ENCODE data around the gene TET2.

TET2 gene

DNA sequence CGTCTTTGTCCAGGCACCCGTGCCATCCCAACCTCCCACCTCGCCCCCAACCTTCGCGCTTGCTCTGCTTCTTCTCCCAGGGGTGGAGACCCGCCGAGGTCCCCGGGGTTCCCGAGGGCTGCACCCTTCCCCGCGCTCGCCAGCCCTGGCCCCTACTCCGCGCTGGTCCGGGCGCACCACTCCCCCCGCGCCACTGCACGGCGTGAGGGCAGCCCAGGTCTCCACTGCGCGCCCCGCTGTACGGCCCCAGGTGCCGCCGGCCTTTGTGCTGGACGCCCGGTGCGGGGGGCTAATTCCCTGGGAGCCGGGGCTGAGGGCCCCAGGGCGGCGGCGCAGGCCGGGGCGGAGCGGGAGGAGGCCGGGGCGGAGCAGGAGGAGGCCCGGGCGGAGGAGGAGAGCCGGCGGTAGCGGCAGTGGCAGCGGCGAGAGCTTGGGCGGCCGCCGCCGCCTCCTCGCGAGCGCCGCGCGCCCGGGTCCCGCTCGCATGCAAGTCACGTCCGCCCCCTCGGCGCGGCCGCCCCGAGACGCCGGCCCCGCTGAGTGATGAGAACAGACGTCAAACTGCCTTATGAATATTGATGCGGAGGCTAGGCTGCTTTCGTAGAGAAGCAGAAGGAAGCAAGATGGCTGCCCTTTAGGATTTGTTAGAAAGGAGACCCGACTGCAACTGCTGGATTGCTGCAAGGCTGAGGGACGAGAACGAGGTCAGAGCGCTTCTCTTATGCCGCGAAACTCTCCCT is at the start of gene TET2:
Gene TET2, plus strand, starts transcription at position 601 of the 740 bp plus-strand sequence. CDS start 87,067 bp downstream, outside the sequence.
- DNase-seq, result peak; percentile 86

DNA sequence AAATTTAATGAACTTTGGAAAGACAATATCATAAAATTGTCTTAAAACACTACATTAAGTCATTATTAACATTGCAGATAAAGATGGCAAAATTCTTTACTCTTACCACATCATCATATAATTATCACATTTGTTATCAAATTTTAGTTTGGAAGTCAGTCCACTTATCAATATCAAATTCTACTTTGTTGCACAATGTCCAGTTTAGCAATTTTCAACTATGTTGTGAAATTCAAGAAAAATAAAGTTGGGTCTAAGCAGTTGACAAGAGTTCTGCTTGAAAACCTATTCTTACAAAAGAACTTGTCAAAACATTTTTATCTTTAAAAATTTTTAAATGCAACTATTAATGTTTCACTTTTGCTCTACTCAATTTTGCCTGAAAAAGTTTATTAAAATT is 44.7 kb upstream of the TET2 start:
- DNase-seq, result no peak

DNA sequence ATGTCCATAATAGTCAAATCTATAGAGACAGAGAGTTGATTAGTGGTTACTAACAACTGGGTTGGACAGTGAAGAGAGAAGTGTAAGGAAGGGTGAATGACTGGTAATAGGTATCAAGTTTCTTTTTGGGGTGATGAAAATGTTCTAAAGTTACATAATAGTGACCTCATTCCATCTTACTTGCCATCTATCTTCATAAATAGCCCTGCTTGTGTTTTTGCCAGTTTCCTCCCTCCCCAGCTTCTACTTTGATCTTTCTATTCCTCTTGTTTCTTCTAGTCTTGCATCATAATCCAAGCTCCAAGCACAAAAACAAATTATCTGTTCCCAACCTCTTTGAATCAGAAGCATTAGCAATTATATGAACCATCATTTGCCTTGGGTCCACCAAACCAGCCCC is 40.2 kb upstream of the TET2 start:
- DNase-seq, result no peak

DNA sequence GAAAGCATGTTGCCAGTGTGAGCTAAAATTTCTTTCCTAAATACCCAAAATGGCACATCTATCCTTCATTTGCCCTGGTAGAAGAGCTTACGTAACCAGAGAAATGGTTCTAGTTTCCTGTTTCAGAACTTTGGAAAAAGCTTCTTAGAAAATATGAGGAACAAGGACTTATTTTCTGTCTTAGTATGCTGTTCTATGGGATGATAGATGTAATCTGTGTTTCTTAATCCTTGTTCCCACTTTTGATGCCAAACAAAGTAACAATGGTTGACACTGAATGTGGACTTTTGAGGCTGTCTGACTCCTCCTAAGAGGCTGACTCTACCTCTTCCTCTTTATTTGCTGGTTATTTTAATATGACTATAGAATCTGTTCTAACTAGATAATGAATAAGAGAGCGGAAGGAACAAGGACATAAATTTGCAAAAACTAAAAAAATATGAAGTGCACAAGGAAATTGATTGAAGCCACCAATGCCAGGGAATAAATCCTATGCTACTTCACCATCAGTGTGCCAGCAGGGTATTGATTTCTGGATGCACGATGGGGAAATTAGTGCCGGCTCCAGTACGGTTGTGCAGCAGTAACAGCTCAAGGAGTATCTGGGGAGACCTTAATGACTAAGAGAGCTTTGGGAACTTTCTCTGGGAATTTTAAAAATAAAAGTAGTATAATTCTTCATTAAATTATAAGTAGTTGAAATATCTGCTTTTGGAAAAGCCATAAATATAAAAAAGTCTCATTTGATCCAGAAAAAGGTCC is 39.4 kb upstream of the TET2 start:
- DNase-seq, result no peak

DNA sequence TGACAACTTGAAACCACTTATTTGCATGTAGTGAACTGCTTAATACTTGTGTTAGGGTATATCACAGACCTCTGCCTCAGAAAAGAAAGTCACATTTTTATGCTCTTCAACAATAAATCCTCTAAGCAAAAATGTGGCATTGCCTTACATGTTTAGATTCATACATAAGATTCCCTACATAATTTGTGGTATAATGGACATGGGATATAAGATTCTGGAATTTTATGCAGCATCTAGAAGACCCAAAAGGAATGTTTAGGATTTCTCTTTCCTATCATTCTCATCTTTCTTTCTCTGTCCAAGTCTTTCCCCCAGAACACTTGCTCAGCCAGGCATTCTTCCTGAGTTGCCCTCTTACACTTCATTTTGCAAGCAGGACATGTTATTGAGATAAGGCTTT is 37.7 kb upstream of the TET2 start:
- no peak for DNase-seq

DNA sequence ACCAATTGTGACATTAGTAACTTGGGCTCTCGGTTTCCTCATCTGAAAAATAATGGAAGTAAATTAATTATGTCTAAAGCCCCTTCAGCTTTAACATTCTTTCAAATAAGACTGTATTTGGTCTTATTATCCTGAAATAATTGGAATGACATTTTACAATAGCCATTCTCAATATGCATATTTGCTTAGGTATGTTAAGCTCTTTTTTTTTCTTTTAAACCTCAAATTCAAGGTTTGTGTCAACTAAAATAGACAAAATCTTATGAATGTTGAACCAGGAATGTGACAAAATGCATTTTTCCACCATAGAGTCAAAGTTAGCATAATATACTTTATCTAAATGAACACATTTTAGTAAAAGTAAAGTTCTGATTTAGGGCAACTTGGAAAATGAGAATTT is 34.4 kb upstream of the TET2 start:
- DNase-seq, result no peak

DNA sequence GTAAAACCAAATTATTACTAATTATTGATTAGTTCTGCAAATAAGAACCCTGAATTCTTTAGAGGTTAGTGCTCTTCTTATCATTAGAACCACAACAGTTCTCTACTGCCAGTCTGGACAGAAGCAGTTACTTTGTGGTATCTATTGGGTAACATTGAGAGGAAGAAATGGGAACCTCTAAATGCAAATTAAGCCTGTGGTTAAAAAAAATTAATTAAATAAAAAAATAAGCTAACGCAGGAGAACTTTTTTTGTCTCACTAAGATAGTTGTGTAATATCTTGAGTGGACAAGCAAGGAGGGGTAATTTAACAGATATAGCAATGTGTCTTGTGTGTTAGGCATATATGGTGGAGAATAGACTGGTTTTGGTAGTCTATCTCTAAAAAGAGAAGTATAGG is 32.9 kb upstream of the TET2 start:
- DNase-seq, result no peak

DNA sequence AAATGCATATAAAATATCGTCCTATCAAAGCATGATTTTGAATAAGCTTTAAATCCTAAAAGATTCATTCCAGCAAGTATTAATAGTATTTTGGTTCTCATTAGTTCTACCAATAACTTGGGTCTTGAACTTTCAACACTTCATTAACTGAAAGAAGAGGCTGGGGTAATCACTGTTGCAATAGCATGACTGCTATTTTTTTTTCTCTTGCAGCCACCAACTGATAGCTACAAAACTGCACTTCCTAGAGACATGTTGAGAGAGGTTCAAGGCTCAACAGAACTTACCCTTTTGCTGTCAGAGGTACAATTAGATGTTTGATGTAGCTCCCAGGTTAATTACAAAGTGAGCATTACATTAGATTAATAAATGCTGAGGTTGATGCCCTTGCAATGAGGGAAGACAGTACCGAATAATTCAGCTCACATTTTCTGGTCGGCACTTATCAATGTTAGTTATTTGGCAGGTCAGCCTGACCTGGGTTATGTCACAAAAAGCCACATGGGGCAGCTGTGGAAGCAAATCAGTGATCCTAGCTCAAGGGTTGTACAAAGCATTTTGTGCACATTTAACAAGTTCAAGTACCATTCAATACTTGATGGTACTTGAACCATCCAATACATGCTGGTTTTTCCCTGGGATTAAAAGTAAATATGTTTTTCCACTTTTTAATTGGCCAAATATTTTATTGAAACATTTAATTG is 29.9 kb upstream of the TET2 start:
- DNase-seq, result no peak

DNA sequence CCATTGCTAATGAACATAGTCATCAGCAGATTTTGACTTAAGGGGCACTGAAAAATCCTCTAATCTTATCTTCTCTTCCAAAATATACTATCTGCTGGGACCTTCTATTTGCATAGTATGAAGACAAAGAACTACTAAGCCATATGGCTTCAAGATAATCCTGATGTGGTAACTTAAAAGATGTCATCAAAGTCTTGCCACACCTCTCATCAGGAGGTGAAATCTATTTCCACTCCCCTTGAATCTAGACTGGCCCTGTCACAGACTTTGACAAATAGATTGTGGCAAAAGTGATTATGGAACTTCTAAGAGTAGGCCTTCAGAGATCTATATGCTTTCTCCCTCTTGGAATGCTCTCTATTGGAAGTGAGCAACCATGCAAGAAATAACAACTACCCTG is 27.3 kb upstream of the TET2 start:
- no peak for DNase-seq

DNA sequence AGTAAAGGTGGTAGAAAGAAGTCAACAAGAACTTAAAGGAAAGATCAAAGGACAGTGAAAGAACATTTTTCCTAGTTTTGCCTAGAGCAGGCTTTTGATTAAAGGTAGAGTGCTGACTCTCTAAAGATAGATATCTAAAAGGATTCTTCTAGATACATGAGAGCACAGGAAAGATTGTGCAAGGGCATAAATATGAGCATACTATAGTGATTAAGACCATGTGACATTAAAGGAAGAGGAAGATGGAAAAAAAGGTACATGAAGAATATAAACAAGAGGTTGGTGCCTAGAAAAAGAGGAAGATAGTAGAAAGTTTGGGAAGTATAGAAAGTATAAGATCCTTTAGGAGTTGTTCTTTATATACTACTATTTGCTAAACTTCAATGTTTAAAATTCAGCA is 26.1 kb upstream of the TET2 start:
- DNase-seq, result no peak

DNA sequence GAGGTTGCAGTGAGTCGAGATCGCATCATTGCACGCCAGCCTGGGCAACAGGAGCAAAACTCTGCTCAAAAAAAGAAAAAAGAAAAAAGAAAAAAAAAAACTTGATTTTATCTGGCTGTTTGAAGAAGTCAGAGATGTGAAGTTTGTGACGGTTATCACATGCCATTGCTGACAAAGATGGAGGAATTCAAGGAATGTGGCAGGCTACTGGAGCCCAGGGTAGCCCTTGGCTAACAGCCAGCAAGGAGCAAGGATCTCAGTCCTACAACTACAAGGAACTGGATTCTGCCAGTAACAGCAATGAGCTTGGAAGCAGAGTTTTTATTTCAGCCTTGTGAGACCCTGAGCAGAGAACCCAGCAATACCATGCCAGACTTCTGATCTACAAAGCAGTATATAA is 24.3 kb upstream of the TET2 start:
- no peak for DNase-seq

DNA sequence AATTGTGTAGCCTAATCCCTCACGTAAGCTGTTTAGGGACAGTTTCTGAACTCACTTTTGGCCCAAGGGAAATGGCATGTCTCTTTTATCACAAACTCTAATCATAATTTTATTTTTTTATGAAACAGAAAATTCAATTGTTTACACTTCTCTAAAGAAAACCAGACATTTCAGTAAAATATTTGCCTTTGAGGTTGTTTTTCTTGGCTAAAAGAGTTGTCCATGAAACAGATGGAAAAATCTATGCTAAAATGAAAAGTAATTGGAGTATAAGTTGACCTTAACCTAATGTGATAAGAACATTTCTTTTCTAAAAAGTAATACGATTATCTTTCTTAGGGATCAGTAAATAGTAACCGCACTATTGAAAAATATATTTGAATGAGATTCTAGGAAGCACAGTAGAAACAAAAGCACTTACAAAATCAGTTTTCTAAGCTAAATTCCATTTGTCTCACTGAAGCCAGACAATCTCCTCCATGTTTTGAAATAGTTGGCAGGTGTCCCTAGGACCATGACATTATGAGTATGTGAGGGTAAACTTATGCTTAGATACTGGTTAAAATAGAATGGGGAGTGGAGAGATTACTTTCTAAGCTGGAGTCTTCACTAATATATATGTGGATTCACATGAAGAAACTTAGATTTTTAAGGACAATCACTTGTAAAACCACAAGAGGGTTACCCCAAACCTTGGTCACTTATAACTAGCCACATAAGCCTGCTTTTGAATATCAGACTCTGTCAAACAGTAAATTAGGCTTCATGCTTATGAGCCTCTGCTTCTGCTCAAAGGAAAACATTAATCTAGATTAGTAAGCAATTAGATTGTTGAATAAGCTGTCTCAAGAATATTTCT is 20.1 kb upstream of the TET2 start:
- DNase-seq, result no peak

DNA sequence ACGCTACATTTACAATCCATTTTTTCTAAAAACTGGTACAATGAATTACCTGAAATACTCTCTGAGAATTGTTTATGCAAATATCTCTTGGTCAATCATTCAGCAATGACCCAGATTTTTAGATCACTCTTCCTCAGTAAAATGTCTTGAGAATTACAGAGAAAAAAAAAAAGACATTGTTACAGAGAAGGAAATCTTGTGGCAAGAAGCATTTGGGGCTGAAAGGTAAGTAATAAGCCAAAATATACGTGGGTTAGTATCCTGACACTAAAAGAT is 19.6 kb upstream of the TET2 start:
- DNase-seq, result no peak

DNA sequence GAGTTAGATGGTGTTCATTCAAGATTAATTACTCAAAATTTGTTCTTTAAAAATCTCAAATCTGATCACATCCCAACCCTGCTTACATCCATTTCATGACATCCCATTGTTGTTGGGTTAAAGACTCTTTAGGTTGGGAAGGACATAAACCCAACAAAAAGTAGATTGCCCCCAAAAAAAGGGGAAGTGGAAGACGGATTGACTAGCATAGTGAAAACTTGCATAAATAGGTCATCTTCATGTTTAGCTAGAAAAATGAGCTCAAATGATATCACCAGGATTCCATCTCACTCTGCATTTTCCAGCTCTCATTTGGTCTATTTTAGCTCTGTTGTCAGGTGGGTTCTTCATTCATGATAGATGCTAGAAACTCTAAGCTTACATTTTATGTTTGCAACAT is 18.5 kb upstream of the TET2 start:
- DNase-seq, result no peak

DNA sequence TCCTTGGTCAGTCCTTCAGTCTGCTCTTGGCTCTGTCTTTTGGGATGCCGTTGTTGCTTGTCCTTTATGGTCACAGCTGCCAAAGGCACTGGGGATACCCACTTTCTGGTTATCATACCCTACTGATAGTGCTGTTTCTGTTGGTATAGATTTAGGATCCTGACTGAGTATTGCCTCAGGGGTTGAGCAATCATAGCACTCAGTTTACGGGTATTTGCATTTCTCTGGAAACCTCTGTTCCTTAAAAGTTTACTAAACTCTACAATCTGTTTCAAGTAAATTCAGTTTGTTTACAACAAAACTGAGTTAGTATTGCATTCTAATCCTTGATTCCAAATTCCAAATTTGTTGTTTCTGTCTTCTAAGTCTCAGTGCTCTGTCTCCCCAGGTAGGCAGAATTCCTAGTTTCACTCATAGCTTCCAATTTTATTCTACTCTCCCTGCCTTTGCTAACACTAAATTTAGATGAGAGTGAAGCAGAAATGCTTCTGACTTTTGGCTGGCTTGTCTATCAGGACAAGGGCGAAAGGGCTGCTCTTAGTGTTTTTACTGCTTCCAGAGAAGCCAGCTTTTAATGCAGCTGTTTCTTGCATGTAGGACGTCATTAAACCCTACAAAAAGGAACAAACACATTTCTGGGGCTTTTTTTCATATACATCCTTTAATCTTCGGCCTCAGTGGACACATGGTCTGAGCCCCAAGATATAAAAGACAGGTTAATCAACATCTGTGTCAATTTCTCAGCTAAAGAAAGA is 17.2 kb upstream of the TET2 start:
- no peak for DNase-seq

DNA sequence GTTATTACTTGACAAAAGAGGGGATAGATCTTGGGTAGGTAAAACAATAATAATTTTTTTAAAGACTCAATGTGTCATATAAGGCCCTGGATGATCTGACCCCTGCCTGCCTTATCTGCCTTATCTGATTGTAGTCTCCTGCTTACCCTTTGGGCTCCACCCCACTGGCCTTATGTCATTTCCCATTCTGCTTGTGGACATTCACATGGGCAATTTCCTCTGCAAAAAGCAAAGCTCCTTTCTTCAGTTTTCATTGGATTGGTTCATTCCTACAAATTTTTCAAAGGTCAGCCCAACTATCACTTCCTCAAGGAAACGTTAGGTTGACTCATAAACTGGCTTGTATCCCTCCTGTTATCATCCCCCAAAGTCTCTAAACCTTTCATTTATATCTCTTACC is 15.7 kb upstream of the TET2 start:
- DNase-seq, result no peak

DNA sequence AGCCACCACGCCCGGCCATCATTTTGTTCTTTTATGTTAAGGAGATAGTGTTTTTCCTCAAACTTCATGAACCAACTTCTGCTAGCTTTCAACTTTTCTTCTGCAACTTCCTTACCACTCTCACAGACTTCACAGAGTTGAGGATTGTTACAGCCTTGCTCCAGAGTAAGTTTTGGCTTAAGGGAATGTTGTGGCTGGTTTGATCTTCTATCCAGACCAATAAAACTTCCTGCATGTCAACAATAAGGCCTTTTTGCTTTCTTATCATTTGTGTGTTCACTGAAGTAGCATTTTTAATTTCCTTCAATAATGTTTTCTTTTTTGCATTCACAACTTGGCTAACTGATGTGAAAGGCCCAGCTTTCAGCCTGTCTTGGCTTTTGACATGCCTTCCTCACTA is 12.7 kb upstream of the TET2 start:
- DNase-seq, result no peak

DNA sequence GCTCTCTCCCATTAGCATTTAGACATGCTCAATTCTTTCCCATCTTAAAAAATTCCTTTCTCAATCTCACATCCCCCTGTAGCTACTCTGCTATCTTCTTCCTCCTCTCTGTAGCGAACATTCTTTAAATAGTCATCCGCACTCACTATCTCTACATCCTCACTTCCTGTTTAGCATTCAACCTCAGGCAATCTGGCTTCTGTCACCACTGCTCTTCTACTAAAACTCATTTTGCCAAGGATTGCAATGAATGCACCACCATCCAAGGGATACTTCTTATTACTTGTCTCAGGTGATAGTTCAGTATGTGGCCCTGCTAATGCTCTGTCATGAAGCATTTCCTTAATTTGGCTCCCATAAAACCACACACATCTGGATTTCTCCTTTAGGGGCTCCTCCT is 10.9 kb upstream of the TET2 start:
- no peak for DNase-seq

DNA sequence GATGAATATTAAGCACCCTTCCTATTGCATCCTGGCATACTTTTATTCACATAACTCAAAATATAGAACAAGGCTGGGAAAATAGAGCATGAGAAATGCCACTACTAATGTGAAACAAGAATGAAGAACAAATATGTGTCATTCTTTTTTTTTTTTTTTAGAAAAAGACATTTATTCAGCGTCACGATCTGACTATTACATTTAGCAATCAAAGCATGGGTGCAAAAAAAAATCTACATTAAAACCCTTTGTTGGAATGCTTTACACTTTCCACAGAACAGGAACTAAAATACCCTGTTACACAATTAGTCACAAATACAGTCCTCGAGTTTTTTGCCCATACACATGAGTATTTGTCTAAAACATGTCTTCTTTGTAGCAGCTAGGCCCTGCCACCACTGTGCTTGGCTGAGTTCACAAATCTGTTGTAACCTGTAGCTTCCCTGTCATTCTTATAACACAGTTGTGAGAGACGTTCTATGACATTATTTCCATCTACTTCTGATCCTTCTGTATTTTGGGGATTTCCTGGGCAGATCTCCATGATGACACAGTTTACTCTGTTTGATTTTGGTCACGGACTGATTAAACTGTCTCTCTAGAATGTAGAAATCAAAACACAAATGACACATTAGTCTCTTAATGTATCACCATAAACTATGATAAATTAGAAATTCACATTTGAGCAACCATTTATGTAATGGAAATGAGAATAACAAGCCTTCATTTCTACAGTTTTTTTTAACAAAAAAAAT is 9.4 kb upstream of the TET2 start:
- DNase-seq, result no peak

DNA sequence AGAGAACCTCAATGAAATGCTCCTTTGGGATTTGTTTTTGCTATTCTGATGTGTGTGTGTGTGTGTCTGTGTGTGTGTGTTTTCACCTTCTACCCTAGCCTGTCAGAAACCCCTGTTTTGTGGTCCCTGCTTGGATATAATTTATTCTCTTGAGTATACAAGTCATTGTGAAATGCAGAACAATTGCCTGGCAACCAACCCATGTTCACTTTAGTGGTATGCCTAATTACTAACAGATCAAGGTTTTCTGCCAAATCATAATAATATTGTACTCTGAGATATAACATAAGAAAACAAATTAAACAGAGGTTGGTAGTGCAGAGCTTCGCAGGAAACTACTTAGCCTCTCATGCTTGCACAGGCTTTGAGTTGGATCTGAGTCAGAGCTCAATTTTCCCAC is 7.0 kb upstream of the TET2 start:
- DNase-seq, result no peak

DNA sequence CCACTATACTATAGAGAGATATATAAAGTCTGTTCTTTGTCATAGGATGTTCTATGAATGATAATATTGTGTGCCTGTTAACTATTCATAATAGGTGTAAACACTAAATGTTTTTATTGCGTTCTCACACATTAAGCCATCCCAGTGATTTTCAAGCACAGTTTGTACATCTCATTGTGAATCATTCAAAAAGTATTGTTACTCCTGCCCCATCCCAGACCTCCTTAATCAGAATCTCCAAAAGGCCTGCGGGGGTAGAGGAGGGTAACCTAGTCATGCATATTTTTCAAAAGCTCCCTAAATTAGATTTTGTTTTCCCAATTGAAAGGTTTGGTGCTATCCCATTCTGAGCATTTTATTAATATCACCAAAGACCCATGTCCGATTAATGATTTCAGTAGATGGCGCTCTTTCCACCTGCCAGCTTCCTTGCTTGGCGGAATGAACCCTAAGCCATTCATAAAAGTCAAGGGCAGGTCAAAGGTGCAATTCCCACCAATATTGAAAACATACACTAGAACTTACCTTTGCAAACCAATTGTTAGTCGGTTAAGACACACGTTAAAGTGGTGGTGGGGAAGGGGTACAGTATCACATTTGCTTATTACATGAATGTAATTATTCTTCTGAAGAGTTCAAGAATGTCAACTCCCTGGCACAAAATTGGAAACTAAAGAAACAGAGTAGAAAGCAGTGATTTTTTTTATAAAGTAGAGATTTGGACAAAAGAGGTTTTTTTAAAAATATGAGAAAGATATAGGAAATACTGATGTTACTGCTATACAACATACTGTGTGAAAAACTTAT is 5.8 kb upstream of the TET2 start:
- no peak for DNase-seq
